ENCODE data around the gene TNFRSF21.

DNA sequence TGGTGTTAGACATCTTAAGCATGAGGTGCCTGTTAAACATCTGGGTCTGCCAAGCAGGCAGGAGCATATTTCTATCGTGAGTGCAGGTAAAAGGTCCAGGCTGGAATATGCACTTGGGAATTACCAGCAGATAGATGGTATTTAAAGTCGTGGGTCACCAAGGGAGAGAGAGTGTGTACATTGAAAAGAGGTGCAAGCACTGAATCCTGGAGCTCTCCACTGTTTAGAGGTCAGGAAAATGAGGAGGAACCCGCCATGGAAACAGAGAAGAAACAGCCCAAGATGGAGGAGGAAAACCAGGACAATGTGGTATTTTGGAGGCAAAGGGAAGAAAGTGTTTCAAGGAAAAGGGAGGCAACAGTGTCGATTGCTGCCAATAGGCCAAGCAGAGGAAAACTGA is 46.4 kb downstream of the TNFRSF21 start:
- no peak for TF ChIP-seq CTCF (IDR thresholded peaks at IDR 0.05; ENCODE audit: borderline replicate concordance, extremely low read depth, low read length, poor library complexity, severe bottlenecking)
- no peak for TF ChIP-seq EZH2 (IDR thresholded peaks at IDR 0.05; ENCODE audit: borderline replicate concordance, low read depth, low read length, severe bottlenecking)

All from DND-41 (cell line).